PC-9 (cell line): ENCODE measurements around the gene FAHD1. TPM values are rescaled to one million over a fixed set of nuclear protein-coding genes. Genes with fewer than 3 reads are reported as not detected.

ENCODE experiments used
- BruUV-seq: library from RNA; stranded (reverse); fragments of 400-500 nt; replicated peaks from 2 replicates; lab custom pipeline; 2021; lab: Mats Ljungman, UMichigan
- CTCF ChIA-PET: fragments of 300-600 bp; sonication (Branson Sonifier 250); formaldehyde crosslinking; loops from one replicate; lab custom pipeline; 2022; ENCODE audit warnings: antibody characterized with exemption; lab: Charles Lee
- POLR2A ChIA-PET: fragments of 300-600 bp; sonication (Branson Sonifier 250); formaldehyde crosslinking; loops from one replicate; lab custom pipeline; 2022; ENCODE audit warnings: antibody characterized with exemption; ENCODE audit not compliant: unreplicated experiment; lab: Charles Lee
- DNase-seq, 2 experiments: peaks; one replicate each; pipeline versions ENCODE4 v3.0.0 to v3.0.0-alpha.2; 2015 to 2022; ENCODE audit warnings: mixed read lengths in 1 of 2
- H2AFZ ChIP-seq: fragments of 200-600 bp; sonication (generic); 2 replicates; pipeline ENCODE4 v1.8.1; 2017; ENCODE audit warnings: antibody characterized with exemption
- H3F3A ChIP-seq: fragments of 200-600 bp; sonication (generic); 2 replicates; pipeline ENCODE4 v1.8.1; 2017; ENCODE audit warnings: antibody characterized with exemption, mild to moderate bottlenecking, low read depth; ENCODE audit not compliant: insufficient read depth
- H3K27ac ChIP-seq: fragments of 200-600 bp; sonication (generic); 2 replicates; pipeline ENCODE4 v1.6.1; 2016; ENCODE audit warnings: mixed run types
- H3K27me3 ChIP-seq: fragments of 200-600 bp; sonication (generic); 2 replicates; pipeline ENCODE4 v1.6.1; 2016; ENCODE audit warnings: low read depth, mixed run types; ENCODE audit not compliant: insufficient read depth
- H3K36me3 ChIP-seq: fragments of 200-600 bp; sonication (generic); 2 replicates; pipeline ENCODE4 v1.6.1; 2016; ENCODE audit warnings: low read depth, mixed run types
- H3K4me1 ChIP-seq: fragments of 200-600 bp; sonication (generic); replicated peaks from 2 replicates; pipeline ENCODE4 v1.6.1; 2016; ENCODE audit warnings: mixed run types; ENCODE audit not compliant: insufficient read depth
- H3K4me2 ChIP-seq: fragments of 200-600 bp; sonication (generic); 2 replicates; pipeline ENCODE4 v1.6.1; 2017; ENCODE audit warnings: mixed run types
- H3K4me3 ChIP-seq: fragments of 200-600 bp; sonication (generic); 2 replicates; pipeline ENCODE4 v1.6.1; 2016; ENCODE audit warnings: mixed run types
- H3K79me2 ChIP-seq: fragments of 200-600 bp; sonication (generic); 2 replicates; pipeline ENCODE4 v1.6.1; 2017; ENCODE audit warnings: low read depth, mixed run types
- H3K9me2 ChIP-seq: fragments of 200-600 bp; sonication (generic); 2 replicates; pipeline ENCODE4 v1.8.1; 2017; ENCODE audit warnings: mild to moderate bottlenecking; ENCODE audit not compliant: insufficient read depth
- H3K9me3 ChIP-seq: fragments of 200-600 bp; sonication (generic); 2 replicates; pipeline ENCODE4 v1.8.1; 2016; ENCODE audit warnings: low read depth; ENCODE audit not compliant: insufficient read depth
- H4K20me1 ChIP-seq: fragments of 200-600 bp; sonication (generic); 2 replicates; pipeline ENCODE4 v1.8.1; 2017; ENCODE audit not compliant: insufficient read depth
- CTCF ChIP-seq: fragments of 200-600 bp; sonication (generic); conservative IDR thresholded peaks from 2 replicates; pipeline ENCODE4 v1.6.1; 2017; ENCODE audit warnings: mixed run types, antibody characterized with exemption, mild to moderate bottlenecking, moderate library complexity
- EZH2 ChIP-seq: fragments of 200-600 bp; sonication (generic); IDR thresholded peaks from 2 replicates; pipeline ENCODE4 v1.8.0; 2017; ENCODE audit warnings: antibody characterized with exemption, low read depth
- intact Hi-C: fragments of 100-400 bp; cut with micrococcal nuclease; formaldehyde crosslinking; loops from one replicate; pipeline ENCODE4 v1.10.0; 2022; ENCODE audit not compliant: unreplicated experiment
- total RNA-seq: library from RNA; stranded (reverse); gene quantifications from 2 replicates; pipeline ENCODE4 v1.2.3, GENCODE V29; 2021

Gene FAHD1
- total RNA-seq, 1 experiment from 2014 or later, result 26.8 TPM

- Histone ChIP-seq H3K4me3 (no peak overlapping the region), H3K27me3 (no peaks in the 10 kb centered on the region), H3K9me2 (no peaks in the 10 kb centered on the region), H3K4me2 (no peak overlapping the region), H3K79me2 (no peaks in the 10 kb centered on the region), H3K36me3 (no peaks in the 10 kb centered on the region), H3F3A (no peaks in the 10 kb centered on the region), H4K20me1 (no peaks in the 10 kb centered on the region), H3K9me3 (no peaks in the 10 kb centered on the region), H3K4me1 (no peaks in the 10 kb centered on the region), H2AFZ (no peak overlapping the region), H3K27ac (no peak overlapping the region)
- ChIA-PET CTCF (no interaction called here), POLR2A (interaction anchor here (0.7 kb wide), 1 partner anchor 86 kb away, joined by 17 read pairs; no protein-coding TSS in a partner anchor)
- TF ChIP-seq EZH2, result no peak
- TF ChIP-seq CTCF, result no peak
- no peak for DNase-seq
- BruUV-seq, result no TSS peak
- intact Hi-C loops, result no loop called here
Measured at GRCh38 chr16:1791943-1792812, 34.8 kb upstream of the FAHD1 start.

GRCh38 chr16:1792836-1793577 lies 34.0 kb upstream of the FAHD1 start:
- Histone ChIP-seq H3K27ac (no peak overlapping the region), H4K20me1 (no peaks in the 10 kb centered on the region), H3K9me3 (peaks cover 5% of the 10 kb centered on the region; the same call in 1 of the 2 replicates), H3K4me3 (no peak overlapping the region), H3K27me3 (no peaks in the 10 kb centered on the region), H3F3A (no peaks in the 10 kb centered on the region), H3K79me2 (no peaks in the 10 kb centered on the region), H2AFZ (no peak overlapping the region), H3K4me2 (no peak overlapping the region), H3K4me1 (no peaks in the 10 kb centered on the region), H3K36me3 (no peaks in the 10 kb centered on the region), H3K9me2 (no peaks in the 10 kb centered on the region)
- intact Hi-C loops, result no loop called here
- no TSS peak for BruUV-seq
- ChIA-PET POLR2A (no interaction called here), CTCF (no interaction called here)
- no peak for DNase-seq
- TF ChIP-seq EZH2, result no peak
- no peak for TF ChIP-seq CTCF

- no peaks in the 10 kb centered on the region for H3K27me3 ChIP-seq
- intact Hi-C loops, result no loop called here
- no peak within 1 kb of the TSS for H3K27ac ChIP-seq
- H3K4me2 ChIP-seq, result no peak within 1 kb of the TSS
- H3F3A ChIP-seq, result no peaks in the 10 kb centered on the region
- H3K9me3 ChIP-seq, result peaks cover 5% of the 10 kb centered on the region; the same call in 1 of the 2 replicates
- H3K4me1 ChIP-seq, result no peaks in the 10 kb centered on the region
- no peak within 1 kb of the TSS for H3K4me3 ChIP-seq
- no peaks in the 10 kb centered on the region for H4K20me1 ChIP-seq
- no peaks in the 10 kb centered on the region for H3K36me3 ChIP-seq
- ChIA-PET POLR2A (no interaction called here), CTCF (no interaction called here)
- no peak for DNase-seq
- TF ChIP-seq EZH2 (no peak), CTCF (no peak)
- H3K9me2 ChIP-seq, result no peaks in the 10 kb centered on the region
- BruUV-seq, result no TSS peak
- H3K79me2 ChIP-seq, result no peaks in the 10 kb centered on the region
- no peak within 1 kb of the TSS for H2AFZ ChIP-seq
Measured at GRCh38 chr16:1793578-1794220, 33.3 kb upstream of the FAHD1 start, which contains the start of gene IGFALS. Gene IGFALS (minus strand): TSS chr16:1793705. CDS start chr16:1793652, 53 bp downstream.
